Natural killer cell treated with Interleukin-12 subunit alpha and Interleukin-12 subunit beta and Interleukin-15 and Interleukin-18, amount 100 ng/mL, for 72 hours (primary cell): ENCODE results near the gene DNAJC3. TPM values are rescaled to one million over a fixed set of nuclear protein-coding genes. Genes with fewer than 3 reads are reported as not detected.
"Not testable (repeated sequence)": the region's sequence is repeated elsewhere in the genome, so short reads cannot be mapped to it uniquely, and the experiment has no call there.

Source experiments
- ATAC-seq, 2 donors: fragments of 150-1000 bp; cut with Tn5 transposase in 1 of 2; sonication (Bioruptor Pico), chemical (Tn5 transposase) in 1 of 2; 2 replicates each; pipeline ENCODE4 v1.10.0; 2021
- DNase-seq: peaks from one replicate; pipeline ENCODE4 v3.0.0; 2022; ENCODE audit warnings: low spot score
- H3K27ac Mint-ChIP-seq, 2 donors: 1 replicate in 1 of 2; 2 replicates in 1 of 2; pipeline ENCODE4 v1.8.0; 2022; ENCODE audit warnings: mixed read lengths in 2 of 2, mild to moderate bottlenecking in 1 of 2, moderate library complexity in 1 of 2
- H3K27me3 Mint-ChIP-seq, 2 donors: 1 replicate in 1 of 2; 2 replicates in 1 of 2; pipeline ENCODE4 v1.8.0; 2022; ENCODE audit warnings: mixed read lengths in 2 of 2
- H3K36me3 Mint-ChIP-seq: one replicate; pipeline ENCODE4 v1.8.0; 2022; ENCODE audit warnings: mixed read lengths
- H3K4me1 Mint-ChIP-seq, 2 donors: 1 replicate in 1 of 2; 2 replicates in 1 of 2; pipeline ENCODE4 v1.8.0; 2022; ENCODE audit warnings: low read depth in 2 of 2, mixed read lengths in 2 of 2, mild to moderate bottlenecking in 1 of 2
- H3K4me3 Mint-ChIP-seq: one replicate; pipeline ENCODE4 v1.8.0; 2022; ENCODE audit warnings: mixed read lengths
- H3K9me3 Mint-ChIP-seq: 2 replicates; pipeline ENCODE4 v1.8.0; 2022; ENCODE audit warnings: mixed read lengths
- total RNA-seq, 2 donors: library from RNA; stranded (reverse); gene quantifications; one replicate each; pipeline ENCODE4 v1.2.3, GENCODE V29; 2022

DNAJC3 gene
- total RNA-seq, 2 donors from 2014 or later: 35.0 to 55.3 TPM

- Mint-ChIP-seq H3K27me3 (no peaks in the 10 kb centered on the region), H3K9me3 (peaks cover 3% of the 10 kb centered on the region), H3K27ac (no peak overlapping the region), H3K36me3 (peaks cover 6% of the 10 kb centered on the region), H3K4me1 (peaks cover 31% of the 10 kb centered on the region in 2 donors), H3K4me3 (no peak overlapping the region)
- DNase-seq (no peak), ATAC-seq (no peak)
These were observed 66.3 kb downstream of the DNAJC3 start for GRCh38 chr13:95743192-95743591.

- DNase-seq (no peak), ATAC-seq (no peak)
- no peak overlapping the region for H3K27ac Mint-ChIP-seq
- peaks cover 6% of the 10 kb centered on the region for H3K36me3 Mint-ChIP-seq
- H3K9me3 Mint-ChIP-seq: no peaks in the 10 kb centered on the region
- peaks cover 33 to 37% of the 10 kb centered on the region in 2 donors for H3K4me1 Mint-ChIP-seq
- no peaks in the 10 kb centered on the region for H3K27me3 Mint-ChIP-seq
- H3K4me3 Mint-ChIP-seq: no peak overlapping the region
These were observed 68.3 kb downstream of the DNAJC3 start for GRCh38 chr13:95745289-95745688.

GRCh38 chr13:95745752-95746151 is 68.8 kb downstream of the DNAJC3 start:
- Mint-ChIP-seq H3K36me3 (peaks cover 4% of the 10 kb centered on the region), H3K4me1 (peaks cover 33 to 35% of the 10 kb centered on the region in 2 donors), H3K27ac (no peak overlapping the region), H3K9me3 (no peaks in the 10 kb centered on the region), H3K4me3 (no peak overlapping the region), H3K27me3 (no peaks in the 10 kb centered on the region)
- DNase-seq (no peak), ATAC-seq (no peak)

GRCh38 chr13:95749545-95749944 is 72.6 kb downstream of the DNAJC3 start:
- DNase-seq (no peak), ATAC-seq (no peak)
- Mint-ChIP-seq H3K27me3 (no peaks in the 10 kb centered on the region), H3K27ac (peak overlapping the region in 1 of 2 donors; percentile 11), H3K4me3 (no peak overlapping the region), H3K36me3 (peaks cover 7% of the 10 kb centered on the region), H3K9me3 (no peaks in the 10 kb centered on the region), H3K4me1 (peaks cover 29 to 31% of the 10 kb centered on the region in 2 donors)

- Mint-ChIP-seq H3K27ac (no peak overlapping the region), H3K27me3 (no peaks in the 10 kb centered on the region), H3K36me3 (peaks cover 12% of the 10 kb centered on the region), H3K4me1 (peaks cover 23 to 27% of the 10 kb centered on the region in 2 donors), H3K9me3 (no peaks in the 10 kb centered on the region), H3K4me3 (no peak overlapping the region)
- no peak for DNase-seq
- ATAC-seq: no peak
These were observed 75.7 kb downstream of the DNAJC3 start for GRCh38 chr13:95752677-95753076.

- Mint-ChIP-seq H3K27me3 (no peaks in the 10 kb centered on the region), H3K36me3 (peaks cover 18% of the 10 kb centered on the region), H3K4me1 (peaks cover 21 to 27% of the 10 kb centered on the region in 2 donors), H3K4me3 (no peak overlapping the region), H3K9me3 (no peaks in the 10 kb centered on the region), H3K27ac (no peak overlapping the region)
- DNase-seq: no peak
- ATAC-seq: no peak
These were observed 77.1 kb downstream of the DNAJC3 start for GRCh38 chr13:95754069-95754468.

- H3K36me3 Mint-ChIP-seq: peaks cover 17% of the 10 kb centered on the region
- peaks cover 16 to 22% of the 10 kb centered on the region in 2 donors for H3K4me1 Mint-ChIP-seq
- H3K27me3 Mint-ChIP-seq: no peaks in the 10 kb centered on the region
- H3K4me3 Mint-ChIP-seq: no peak overlapping the region
- ATAC-seq: no peak
- H3K9me3 Mint-ChIP-seq: no peaks in the 10 kb centered on the region
- no peak for DNase-seq
- H3K27ac Mint-ChIP-seq: peak overlapping the region in 1 of 2 donors; percentile 43
These were observed 79.1 kb downstream of the DNAJC3 start for GRCh38 chr13:95756072-95756471.

- not testable (repeated sequence) for H3K4me1 Mint-ChIP-seq, DNase-seq, H3K27me3 Mint-ChIP-seq, H3K9me3 Mint-ChIP-seq, H3K27ac Mint-ChIP-seq, H3K4me3 Mint-ChIP-seq, ATAC-seq
- peaks cover 14% of the 10 kb centered on the region for H3K36me3 Mint-ChIP-seq
These were observed 85.7 kb downstream of the DNAJC3 start for GRCh38 chr13:95762626-95763025.

GRCh38 chr13:95763601-95764000 is 86.7 kb downstream of the DNAJC3 start:
- ATAC-seq: no peak

GRCh38 chr13:95771905-95772304 is 95.0 kb downstream of the DNAJC3 start:
- Mint-ChIP-seq H3K9me3 (no peaks in the 10 kb centered on the region), H3K36me3 (peaks cover 13% of the 10 kb centered on the region), H3K27me3 (no peaks in the 10 kb centered on the region), H3K4me3 (no peak overlapping the region), H3K27ac (no peak overlapping the region), H3K4me1 (peaks cover 25 to 26% of the 10 kb centered on the region in 2 donors)
- ATAC-seq: no peak
- DNase-seq: no peak

More at GRCh38 chr13:95763601-95764000, 86.7 kb downstream of the DNAJC3 start:
- Mint-ChIP-seq H3K27me3 (no peaks in the 10 kb centered on the region), H3K36me3 (peaks cover 8% of the 10 kb centered on the region), H3K27ac (no peak overlapping the region), H3K9me3 (no peaks in the 10 kb centered on the region), H3K4me1 (no peaks in the 10 kb centered on the region), H3K4me3 (no peak overlapping the region)
- DNase-seq: no peak

GRCh38 chr13:95779522-95779921 is 102.6 kb downstream of the DNAJC3 start:
- Mint-ChIP-seq H3K27me3 (no peaks in the 10 kb centered on the region), H3K36me3 (peaks cover 6% of the 10 kb centered on the region), H3K4me1 (peaks cover 21 to 27% of the 10 kb centered on the region in 2 donors), H3K4me3 (no peak overlapping the region), H3K9me3 (no peaks in the 10 kb centered on the region), H3K27ac (no peak overlapping the region)
- DNase-seq (no peak), ATAC-seq (no peak)

GRCh38 chr13:95781016-95781415 is 104.1 kb downstream of the DNAJC3 start:
- Mint-ChIP-seq H3K4me3 (no peak overlapping the region), H3K4me1 (peaks cover 13 to 21% of the 10 kb centered on the region in 2 donors), H3K27ac (no peak overlapping the region), H3K36me3 (peaks cover 8% of the 10 kb centered on the region), H3K27me3 (no peaks in the 10 kb centered on the region), H3K9me3 (no peaks in the 10 kb centered on the region)
- ATAC-seq (no peak), DNase-seq (no peak)

GRCh38 chr13:95781940-95782339 is 105.0 kb downstream of the DNAJC3 start:
- not testable (repeated sequence) for H3K36me3 Mint-ChIP-seq, H3K27me3 Mint-ChIP-seq, H3K9me3 Mint-ChIP-seq, DNase-seq, H3K27ac Mint-ChIP-seq, H3K4me3 Mint-ChIP-seq, ATAC-seq
- peaks cover 12 to 16% of the 10 kb centered on the region in 2 donors for H3K4me1 Mint-ChIP-seq

- Mint-ChIP-seq H3K4me1 (peaks cover 7 to 10% of the 10 kb centered on the region in 2 donors), H3K27me3 (no peaks in the 10 kb centered on the region), H3K4me3 (no peak overlapping the region), H3K36me3 (peaks cover 15% of the 10 kb centered on the region), H3K27ac (no peak overlapping the region), H3K9me3 (no peaks in the 10 kb centered on the region)
- ATAC-seq (no peak), DNase-seq (no peak)
These were observed 106.8 kb downstream of the DNAJC3 start for GRCh38 chr13:95783747-95784146.
